ENCODE measurements around the gene ABCC9. TPM values are rescaled to one million over a fixed set of nuclear protein-coding genes. Genes with fewer than 3 reads are reported as not detected.

ABCC9 gene
- polyA plus RNA-seq, 1 of the 3 experiments (the other 2 are of a cell fraction) = 0.02 TPM

DNA sequence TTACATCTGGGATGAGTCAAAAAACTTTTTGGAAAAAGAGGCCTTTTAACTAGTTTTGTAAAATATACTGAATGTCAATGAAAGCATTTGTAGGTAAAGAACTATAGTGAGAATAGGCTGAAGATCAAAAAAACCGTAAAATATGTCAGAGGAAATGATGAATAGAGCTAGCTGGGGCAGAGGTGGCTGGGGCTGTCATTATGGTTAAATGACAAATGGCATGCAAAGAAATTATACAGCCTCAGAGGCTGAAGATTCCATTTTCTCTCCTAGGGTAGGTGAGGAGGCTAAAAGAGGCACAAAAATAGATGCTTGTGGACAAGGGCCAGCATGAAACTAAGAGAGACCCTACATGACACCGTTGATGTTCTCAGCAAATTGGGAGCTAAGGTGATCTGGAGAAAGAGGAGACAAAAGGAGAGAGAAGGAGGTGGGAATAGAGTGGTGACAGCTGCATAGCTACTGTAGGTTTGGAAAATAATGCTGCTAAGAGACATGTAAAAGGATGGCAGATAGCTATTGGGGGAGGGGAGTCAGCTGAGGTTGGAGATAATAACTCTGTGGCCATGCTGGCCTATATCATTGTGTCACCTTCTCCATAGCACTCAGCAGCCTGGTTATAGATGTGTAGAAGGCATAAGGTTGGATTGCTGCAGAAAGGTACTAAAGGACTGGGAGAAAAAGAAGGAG lies 63.8 kb downstream of the ABCC9 start:
- H3K36me3 ChIP-seq (replicated peaks in 1 of 2; ENCODE audit: control insufficient read depth in 1 of 2, insufficient read depth in 2 of 2, low read length in 1 of 2) = no peaks in the 10 kb centered on the region
- H3K79me2 ChIP-seq (ENCODE audit: insufficient read depth) = no peaks in the 10 kb centered on the region
- H3K27ac ChIP-seq (ENCODE audit: low read depth in 2 of 2, low read length in 1 of 2) = no peak overlapping the region
- no peaks in the 10 kb centered on the region for H4K20me1 ChIP-seq (ENCODE audit: insufficient read depth)
- CTCF ChIA-PET = interaction anchor here (1.5 kb wide), 1 partner anchor 180 kb away, joined by 4 read pairs; no protein-coding TSS in a partner anchor
- POLR2A ChIA-PET = no interaction called here
- no peaks in the 10 kb centered on the region; the same call in 1 of the 2 replicates for H3K9me2 ChIP-seq
- no peaks in the 10 kb centered on the region for H3K27me3 ChIP-seq (ENCODE audit: insufficient read depth)
- H3K4me2 ChIP-seq = no peak overlapping the region
- TF ChIP-seq JUND (IDR thresholded peaks at IDR 0.05) (no peak), TEAD4 (IDR thresholded peaks at IDR 0.05; ENCODE audit: borderline replicate concordance, insufficient read depth) (no peak)
- no peak overlapping the region for H3K4me3 ChIP-seq (ENCODE audit: low read depth in 2 of 2, low read length in 1 of 2)
- WGBS (ENCODE audit: low lambda C conversion rate) = 5% methylated on average over 2 of the region's 2 CpGs
- no peak overlapping the region for H3K9ac ChIP-seq
- no peak overlapping the region for H2AFZ ChIP-seq (ENCODE audit: low read depth)
- no peaks in the 10 kb centered on the region for H3K9me3 ChIP-seq
- no peak for DNase-seq
- H3F3A ChIP-seq (replicated peaks; ENCODE audit: insufficient read depth) = no peaks in the 10 kb centered on the region
- no peaks in the 10 kb centered on the region for H3K4me1 ChIP-seq (ENCODE audit: control insufficient read depth in 1 of 2, insufficient read depth in 2 of 2, low read depth in 1 of 2, low read length in 1 of 2)

DNA sequence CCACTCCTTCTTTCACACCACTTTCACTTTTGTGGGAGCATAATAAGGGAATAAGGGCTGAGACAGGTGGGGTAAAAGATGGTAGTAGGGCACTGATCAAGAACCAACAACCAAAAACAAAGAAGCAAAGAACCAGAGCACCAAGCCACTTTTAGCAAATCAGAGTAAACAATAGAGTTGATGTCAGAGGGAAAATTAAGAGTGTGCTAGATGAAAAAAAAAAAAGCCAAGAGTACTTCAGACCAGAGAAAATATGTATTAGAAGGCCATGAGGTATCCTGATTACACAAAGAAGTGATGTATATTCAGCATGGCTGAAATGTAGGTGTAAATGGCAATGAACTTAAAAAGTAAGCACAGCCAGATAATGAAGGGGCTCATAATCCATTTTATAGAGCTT lies 75.4 kb downstream of the ABCC9 start:
- TF ChIP-seq MXI1 (IDR thresholded peaks at IDR 0.05; ENCODE audit: low read depth, low read length) = no peak
- TF ChIP-seq GABPA (IDR thresholded peaks at IDR 0.05; ENCODE audit: low read depth) = no peak
- TF ChIP-seq RFX5 (IDR thresholded peaks at IDR 0.05; ENCODE audit: low read length) = no peak
- TF ChIP-seq SIN3A (IDR thresholded peaks at IDR 0.05; ENCODE audit: borderline replicate concordance, low read depth, low read length) = no peak
- no peak for TF ChIP-seq RAD21 (IDR thresholded peaks at IDR 0.05; ENCODE audit: low read length)
- TF ChIP-seq YY1 (IDR thresholded peaks at IDR 0.05; ENCODE audit: low read depth) = no peak
- TF ChIP-seq NFIC (IDR thresholded peaks at IDR 0.05; ENCODE audit: borderline replicate concordance) = no peak
- no peak for TF ChIP-seq JUND (IDR thresholded peaks at IDR 0.05)
- TF ChIP-seq FOXJ3 (CRISPR knock-in tag; IDR thresholded peaks at IDR 0.05) = no peak
- no peak for TF ChIP-seq GATA2 (CRISPR knock-in tag; IDR thresholded peaks at IDR 0.05)
- TF ChIP-seq, protein P1, sequence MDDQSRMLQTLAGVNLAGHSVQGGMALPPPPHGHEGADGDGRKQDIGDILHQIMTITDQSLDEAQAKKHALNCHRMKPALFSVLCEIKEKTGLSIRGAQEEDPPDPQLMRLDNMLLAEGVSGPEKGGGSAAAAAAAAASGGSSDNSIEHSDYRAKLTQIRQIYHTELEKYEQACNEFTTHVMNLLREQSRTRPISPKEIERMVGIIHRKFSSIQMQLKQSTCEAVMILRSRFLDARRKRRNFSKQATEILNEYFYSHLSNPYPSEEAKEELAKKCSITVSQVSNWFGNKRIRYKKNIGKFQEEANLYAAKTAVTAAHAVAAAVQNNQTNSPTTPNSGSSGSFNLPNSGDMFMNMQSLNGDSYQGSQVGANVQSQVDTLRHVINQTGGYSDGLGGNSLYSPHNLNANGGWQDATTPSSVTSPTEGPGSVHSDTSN (IDR thresholded peaks at IDR 0.05) = no peak
- no peak for TF ChIP-seq RCOR1 (IDR thresholded peaks at IDR 0.05; ENCODE audit: low read length)
- no peak for TF ChIP-seq TCF12 (IDR thresholded peaks at IDR 0.05)
- TF ChIP-seq CHD2 (IDR thresholded peaks at IDR 0.05; ENCODE audit: low read length, partially characterized antibody) = no peak
- TF ChIP-seq MEF2A (IDR thresholded peaks at IDR 0.05; ENCODE audit: borderline replicate concordance, low read depth) = no peak
- TF ChIP-seq, protein P2, sequence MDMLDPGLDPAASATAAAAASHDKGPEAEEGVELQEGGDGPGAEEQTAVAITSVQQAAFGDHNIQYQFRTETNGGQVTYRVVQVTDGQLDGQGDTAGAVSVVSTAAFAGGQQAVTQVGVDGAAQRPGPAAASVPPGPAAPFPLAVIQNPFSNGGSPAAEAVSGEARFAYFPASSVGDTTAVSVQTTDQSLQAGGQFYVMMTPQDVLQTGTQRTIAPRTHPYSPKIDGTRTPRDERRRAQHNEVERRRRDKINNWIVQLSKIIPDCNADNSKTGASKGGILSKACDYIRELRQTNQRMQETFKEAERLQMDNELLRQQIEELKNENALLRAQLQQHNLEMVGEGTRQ (IDR thresholded peaks at IDR 0.05; ENCODE audit: borderline replicate concordance, low read depth, low read length) = no peak
- Histone ChIP-seq H3K4me1 (ENCODE audit: control insufficient read depth in 1 of 2, insufficient read depth in 2 of 2, low read depth in 1 of 2, low read length in 1 of 2) (no peaks in the 10 kb centered on the region), H3K36me3 (replicated peaks in 1 of 2; ENCODE audit: control insufficient read depth in 1 of 2, insufficient read depth in 2 of 2, low read length in 1 of 2) (no peaks in the 10 kb centered on the region), H3K4me3 (ENCODE audit: low read depth in 2 of 2, low read length in 1 of 2) (no peak overlapping the region), H3K79me2 (ENCODE audit: insufficient read depth) (no peaks in the 10 kb centered on the region), H3K4me2 (no peak overlapping the region), H3F3A (replicated peaks; ENCODE audit: insufficient read depth) (no peaks in the 10 kb centered on the region), H3K9me2 (no peaks in the 10 kb centered on the region), H4K20me1 (ENCODE audit: insufficient read depth) (no peaks in the 10 kb centered on the region), H3K27me3 (ENCODE audit: insufficient read depth) (no peaks in the 10 kb centered on the region), H3K27ac (ENCODE audit: low read depth in 2 of 2, low read length in 1 of 2) (no peak overlapping the region), H3K9ac (no peak overlapping the region), H2AFZ (ENCODE audit: low read depth) (no peak overlapping the region), H3K9me3 (no peaks in the 10 kb centered on the region; the same call in 1 of the 2 replicates)
- ChIA-PET CTCF (no interaction called here), POLR2A (no interaction called here)
- no peak for DNase-seq
